Measurements from ENCODE around the gene KPNA3.
"Not testable (repeated sequence)": the region's sequence is repeated elsewhere in the genome, so short reads cannot be mapped to it uniquely, and the experiment has no call there.

KPNA3 gene

DNA sequence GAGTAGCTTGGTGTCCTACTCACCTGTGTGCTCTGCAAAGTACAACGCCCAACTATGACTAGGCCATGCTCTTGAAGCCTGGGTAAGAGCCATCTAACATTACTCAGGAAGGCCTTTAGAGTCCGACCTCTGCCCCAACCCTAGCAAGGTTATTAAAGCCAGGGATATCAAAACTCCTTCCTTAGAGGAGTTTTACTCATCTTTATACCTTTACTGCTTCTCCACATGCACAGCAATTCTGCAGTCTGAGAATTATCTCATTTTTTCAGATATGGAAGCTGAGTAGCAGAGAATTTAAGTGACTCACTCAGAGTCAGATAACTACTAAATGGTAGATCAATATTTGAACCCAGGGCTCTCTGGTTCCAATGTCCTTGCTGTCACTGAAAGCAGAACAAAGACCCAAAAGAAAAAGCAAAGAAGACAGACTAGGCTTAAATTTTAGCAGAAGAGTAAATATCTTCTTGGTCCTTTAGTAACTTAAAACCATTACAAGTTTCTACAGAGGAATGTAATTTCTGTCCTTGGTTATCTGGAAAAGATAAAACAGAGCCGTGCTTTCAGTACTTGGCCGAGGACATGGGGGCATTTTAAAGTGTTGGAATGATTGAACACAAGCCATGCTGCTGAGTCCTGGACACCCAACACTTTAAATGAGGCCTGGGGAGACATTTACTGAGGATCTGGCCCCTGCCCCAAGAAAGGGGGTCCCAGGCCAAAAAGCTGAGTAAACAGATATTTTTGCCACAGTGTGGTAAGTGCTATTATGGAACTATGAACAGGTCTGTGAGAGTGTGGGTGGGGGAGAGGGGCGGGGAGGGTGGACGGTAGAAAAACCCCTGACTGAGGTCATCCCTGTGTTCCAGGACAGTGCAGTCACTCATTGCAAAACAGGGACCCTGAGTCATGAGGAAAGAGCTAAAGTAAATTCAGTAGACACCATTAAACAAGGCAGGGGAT, 18.4 kb upstream of the KPNA3 start:
- Histone ChIP-seq H3K4me3 (ENCODE audit: low read length) (no peak overlapping the region), H3K27me3 (replicated peaks; ENCODE audit: insufficient read depth, low read length) (no peaks in the 10 kb centered on the region), H3K9me2 (replicated peaks; ENCODE audit: insufficient read depth, low read length) (no peaks in the 10 kb centered on the region), H3K36me3 (replicated peaks; ENCODE audit: insufficient read depth, low read length) (no peaks in the 10 kb centered on the region), H3K4me2 (ENCODE audit: low read depth, low read length) (no peak overlapping the region), H4K20me1 (ENCODE audit: insufficient read depth, low read length) (no peaks in the 10 kb centered on the region), H2AFZ (ENCODE audit: low read length) (no peak overlapping the region), H3F3A (ENCODE audit: insufficient read depth, low read length) (no peaks in the 10 kb centered on the region), H3K79me2 (ENCODE audit: low read length) (no peaks in the 10 kb centered on the region), H3K9ac (ENCODE audit: low read length) (no peak overlapping the region), H3K4me1 (ENCODE audit: low read length) (no peaks in the 10 kb centered on the region), H3K9me3 (replicated peaks; ENCODE audit: insufficient read depth, low read length) (no peaks in the 10 kb centered on the region), H3K27ac (ENCODE audit: low read length) (no peak overlapping the region)
- no peak for DNase-seq
- TF ChIP-seq, protein P1, sequence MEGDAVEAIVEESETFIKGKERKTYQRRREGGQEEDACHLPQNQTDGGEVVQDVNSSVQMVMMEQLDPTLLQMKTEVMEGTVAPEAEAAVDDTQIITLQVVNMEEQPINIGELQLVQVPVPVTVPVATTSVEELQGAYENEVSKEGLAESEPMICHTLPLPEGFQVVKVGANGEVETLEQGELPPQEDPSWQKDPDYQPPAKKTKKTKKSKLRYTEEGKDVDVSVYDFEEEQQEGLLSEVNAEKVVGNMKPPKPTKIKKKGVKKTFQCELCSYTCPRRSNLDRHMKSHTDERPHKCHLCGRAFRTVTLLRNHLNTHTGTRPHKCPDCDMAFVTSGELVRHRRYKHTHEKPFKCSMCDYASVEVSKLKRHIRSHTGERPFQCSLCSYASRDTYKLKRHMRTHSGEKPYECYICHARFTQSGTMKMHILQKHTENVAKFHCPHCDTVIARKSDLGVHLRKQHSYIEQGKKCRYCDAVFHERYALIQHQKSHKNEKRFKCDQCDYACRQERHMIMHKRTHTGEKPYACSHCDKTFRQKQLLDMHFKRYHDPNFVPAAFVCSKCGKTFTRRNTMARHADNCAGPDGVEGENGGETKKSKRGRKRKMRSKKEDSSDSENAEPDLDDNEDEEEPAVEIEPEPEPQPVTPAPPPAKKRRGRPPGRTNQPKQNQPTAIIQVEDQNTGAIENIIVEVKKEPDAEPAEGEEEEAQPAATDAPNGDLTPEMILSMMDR (IDR thresholded peaks at IDR 0.05; ENCODE audit: low read length): no peak
- no peak for TF ChIP-seq EZH2phosphoT487 (IDR thresholded peaks at IDR 0.05; ENCODE audit: low read length)
- no peak for TF ChIP-seq EZH2 (optimal IDR thresholded peaks at IDR 0.05; ENCODE audit: low read depth, low read length)

DNA sequence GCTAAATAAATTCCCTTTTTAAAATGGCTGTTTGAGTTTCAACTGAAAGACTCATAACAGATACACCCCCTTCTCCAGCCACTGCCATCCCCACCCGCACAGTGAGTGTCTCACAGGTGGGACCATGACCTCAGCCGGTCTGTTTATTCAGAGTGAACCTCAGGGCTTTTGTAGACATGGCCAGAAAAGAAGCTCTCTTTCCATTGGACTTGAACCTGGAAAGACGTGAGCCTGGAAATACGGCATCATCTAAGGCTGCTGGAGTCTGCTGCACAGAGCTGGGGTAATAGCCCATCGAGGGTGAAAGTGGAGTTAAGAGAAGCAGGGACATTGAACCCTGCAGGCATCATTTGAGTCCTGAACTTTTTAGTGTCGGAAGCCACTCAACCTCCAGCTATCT, 15.2 kb upstream of the KPNA3 start:
- Histone ChIP-seq H3F3A (ENCODE audit: insufficient read depth, low read length) (no peaks in the 10 kb centered on the region), H3K27me3 (replicated peaks; ENCODE audit: insufficient read depth, low read length) (no peaks in the 10 kb centered on the region), H3K27ac (ENCODE audit: low read length) (no peak overlapping the region), H3K4me1 (ENCODE audit: low read length) (no peaks in the 10 kb centered on the region), H3K9me3 (replicated peaks; ENCODE audit: insufficient read depth, low read length) (no peaks in the 10 kb centered on the region), H3K36me3 (replicated peaks; ENCODE audit: insufficient read depth, low read length) (no peaks in the 10 kb centered on the region), H3K4me3 (ENCODE audit: low read length) (no peak overlapping the region), H3K9ac (ENCODE audit: low read length) (no peak overlapping the region), H3K9me2 (replicated peaks; ENCODE audit: insufficient read depth, low read length) (no peaks in the 10 kb centered on the region), H3K79me2 (ENCODE audit: low read length) (no peaks in the 10 kb centered on the region), H3K4me2 (ENCODE audit: low read depth, low read length) (no peak overlapping the region), H4K20me1 (ENCODE audit: insufficient read depth, low read length) (no peaks in the 10 kb centered on the region), H2AFZ (ENCODE audit: low read length) (no peak overlapping the region)
- DNase-seq: no peak
- no peak for TF ChIP-seq EZH2phosphoT487 (IDR thresholded peaks at IDR 0.05; ENCODE audit: low read length)
- TF ChIP-seq, protein P1 (IDR thresholded peaks at IDR 0.05; ENCODE audit: low read length): no peak
- no peak for TF ChIP-seq EZH2 (optimal IDR thresholded peaks at IDR 0.05; ENCODE audit: low read depth, low read length)

DNA sequence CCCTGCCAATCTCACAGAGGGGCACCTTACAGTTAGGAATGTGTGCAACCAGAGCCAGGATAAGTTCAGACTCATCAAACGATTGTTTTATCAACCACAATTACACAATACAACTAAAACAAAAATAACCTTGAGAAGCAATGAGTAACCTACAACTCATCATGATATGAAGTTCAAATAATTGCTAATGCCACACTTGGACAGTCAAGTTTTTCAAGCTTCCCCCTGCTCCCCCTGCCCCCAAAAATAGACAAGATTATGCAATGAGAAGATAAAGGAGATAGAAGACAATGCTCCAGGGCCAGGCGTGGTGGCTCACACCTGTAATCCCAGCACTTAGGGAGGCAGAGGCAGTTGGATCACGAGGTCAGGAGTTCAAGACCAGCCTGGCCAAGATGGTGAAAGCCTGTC, 13.6 kb upstream of the KPNA3 start:
- no peak for DNase-seq
- no peaks in the 10 kb centered on the region for H3K9me2 ChIP-seq (replicated peaks; ENCODE audit: insufficient read depth, low read length)
- no peak overlapping the region for H3K9ac ChIP-seq (ENCODE audit: low read length)
- no peaks in the 10 kb centered on the region for H3K4me1 ChIP-seq (ENCODE audit: low read length)
- no peak overlapping the region for H3K27ac ChIP-seq (ENCODE audit: low read length)
- H3F3A ChIP-seq (ENCODE audit: insufficient read depth, low read length): no peaks in the 10 kb centered on the region
- H2AFZ ChIP-seq (ENCODE audit: low read length): no peak overlapping the region
- H3K4me3 ChIP-seq (ENCODE audit: low read length): no peak overlapping the region
- no peaks in the 10 kb centered on the region for H3K9me3 ChIP-seq (replicated peaks; ENCODE audit: insufficient read depth, low read length)
- H4K20me1 ChIP-seq (ENCODE audit: insufficient read depth, low read length): no peaks in the 10 kb centered on the region
- H3K27me3 ChIP-seq (replicated peaks; ENCODE audit: insufficient read depth, low read length): no peaks in the 10 kb centered on the region
- H3K36me3 ChIP-seq (replicated peaks; ENCODE audit: insufficient read depth, low read length): no peaks in the 10 kb centered on the region
- H3K79me2 ChIP-seq (ENCODE audit: low read length): no peaks in the 10 kb centered on the region
- no peak overlapping the region for H3K4me2 ChIP-seq (ENCODE audit: low read depth, low read length)
- no peak for TF ChIP-seq EZH2 (optimal IDR thresholded peaks at IDR 0.05; ENCODE audit: low read depth, low read length)
- TF ChIP-seq, protein P1 (IDR thresholded peaks at IDR 0.05; ENCODE audit: low read length): no peak
- no peak for TF ChIP-seq EZH2phosphoT487 (IDR thresholded peaks at IDR 0.05; ENCODE audit: low read length)

DNA sequence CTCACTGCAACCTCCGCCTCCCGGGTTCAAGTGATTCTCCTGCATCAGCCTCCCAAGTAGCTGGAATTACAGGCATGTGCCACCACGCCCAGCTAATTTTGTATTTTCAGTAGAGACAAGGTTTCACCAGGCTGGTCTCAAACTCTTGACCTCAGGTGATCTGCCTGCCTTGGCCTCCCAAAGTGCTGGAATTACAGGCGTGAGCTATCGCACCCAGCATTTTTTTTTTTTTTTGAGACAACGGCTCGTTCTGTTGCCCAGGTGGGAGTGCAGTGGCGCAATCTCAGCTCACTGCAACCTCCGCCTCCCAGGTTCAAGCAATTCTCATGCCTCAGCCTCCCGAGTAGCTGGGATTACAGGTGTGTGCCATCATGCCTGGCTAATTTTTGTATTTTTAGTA, 10.6 kb upstream of the KPNA3 start:
- not testable (repeated sequence) for H3K9me2 ChIP-seq (replicated peaks; ENCODE audit: insufficient read depth, low read length); H3K4me2 ChIP-seq (ENCODE audit: low read depth, low read length); H3K9me3 ChIP-seq (replicated peaks; ENCODE audit: insufficient read depth, low read length); H3K27ac ChIP-seq (ENCODE audit: low read length); H2AFZ ChIP-seq (ENCODE audit: low read length); H4K20me1 ChIP-seq (ENCODE audit: insufficient read depth, low read length); H3K4me3 ChIP-seq (ENCODE audit: low read length); H3F3A ChIP-seq (ENCODE audit: insufficient read depth, low read length); H3K9ac ChIP-seq (ENCODE audit: low read length); H3K79me2 ChIP-seq (ENCODE audit: low read length); H3K4me1 ChIP-seq (ENCODE audit: low read length); H3K36me3 ChIP-seq (replicated peaks; ENCODE audit: insufficient read depth, low read length); H3K27me3 ChIP-seq (replicated peaks; ENCODE audit: insufficient read depth, low read length); DNase-seq
